Measurements from ENCODE around the gene TRIO. TPM values are rescaled to one million over a fixed set of nuclear protein-coding genes. Genes with fewer than 3 reads are reported as not detected.

Gene TRIO
- total RNA-seq, 3 donors from 2014 or later, result 4.6 to 6.6 (median 5.7) TPM

DNA sequence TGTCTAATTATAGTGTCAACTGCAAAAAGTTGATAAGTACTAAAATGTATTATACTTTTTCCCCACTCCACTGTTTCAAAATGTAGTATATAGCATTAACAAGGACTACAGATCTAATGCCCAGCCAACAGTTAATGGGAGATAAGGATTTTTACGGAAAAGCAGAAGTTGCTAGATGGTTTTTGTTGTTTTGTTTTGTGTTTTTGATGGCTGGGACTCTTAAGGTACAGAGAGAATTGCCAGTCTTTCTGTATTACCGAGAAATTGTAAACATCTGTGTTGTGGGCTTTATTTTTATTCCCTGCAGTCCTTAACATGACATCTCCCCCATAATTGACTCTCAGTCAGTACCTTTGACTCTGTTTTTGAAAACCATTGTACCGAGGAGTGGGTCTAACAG, 44.0 kb downstream of the TRIO start:
- no peak overlapping the region for H3K4me3 Mint-ChIP-seq
- H3K27me3 Mint-ChIP-seq (ENCODE audit: low read depth), result peaks cover 4% of the 10 kb centered on the region
- no peaks in the 10 kb centered on the region for H3K4me1 Mint-ChIP-seq (ENCODE audit: low read depth)
- H3K9me3 Mint-ChIP-seq, result no peaks in the 10 kb centered on the region
- DNase-seq (no peak), ATAC-seq (no peak)
- H3K36me3 Mint-ChIP-seq (ENCODE audit: insufficient read depth), result no peaks in the 10 kb centered on the region

- Mint-ChIP-seq H3K4me3 (no peak overlapping the region), H3K9me3 (no peaks in the 10 kb centered on the region), H3K27me3 (ENCODE audit: low read depth) (peaks cover 4% of the 10 kb centered on the region), H3K4me1 (ENCODE audit: low read depth) (no peaks in the 10 kb centered on the region), H3K36me3 (ENCODE audit: insufficient read depth) (no peaks in the 10 kb centered on the region)
- ATAC-seq (no peak), DNase-seq (no peak)
These were observed 44.5 kb downstream of the TRIO start for GRCh38 chr5:14187660-14188059.

GRCh38 chr5:14188778-14189177, 45.6 kb downstream of the TRIO start:
- H3K9me3 Mint-ChIP-seq, result no peaks in the 10 kb centered on the region
- no peak for ATAC-seq
- no peak overlapping the region for H3K4me3 Mint-ChIP-seq
- H3K36me3 Mint-ChIP-seq (ENCODE audit: insufficient read depth), result no peaks in the 10 kb centered on the region
- H3K4me1 Mint-ChIP-seq (ENCODE audit: low read depth), result no peaks in the 10 kb centered on the region
- H3K27me3 Mint-ChIP-seq (ENCODE audit: low read depth), result peaks cover 4% of the 10 kb centered on the region
- DNase-seq, result no peak

- ATAC-seq (no peak), DNase-seq (no peak)
- no peak overlapping the region for H3K4me3 Mint-ChIP-seq
- peaks cover 4% of the 10 kb centered on the region for H3K27me3 Mint-ChIP-seq (ENCODE audit: low read depth)
- H3K9me3 Mint-ChIP-seq, result no peaks in the 10 kb centered on the region
- H3K36me3 Mint-ChIP-seq (ENCODE audit: insufficient read depth), result no peaks in the 10 kb centered on the region
- H3K4me1 Mint-ChIP-seq (ENCODE audit: low read depth), result no peaks in the 10 kb centered on the region
These were observed 46.5 kb downstream of the TRIO start for GRCh38 chr5:14189680-14190079.

GRCh38 chr5:14190194-14191164, 47.3 kb downstream of the TRIO start:
- Mint-ChIP-seq H3K4me1 (ENCODE audit: low read depth) (no peaks in the 10 kb centered on the region), H3K9me3 (no peaks in the 10 kb centered on the region), H3K4me3 (no peak overlapping the region), H3K27me3 (ENCODE audit: low read depth) (peaks cover 4% of the 10 kb centered on the region), H3K36me3 (ENCODE audit: insufficient read depth) (no peaks in the 10 kb centered on the region)
- ATAC-seq (peak in 1 of 2 donors; percentile 32), DNase-seq (no peak)

DNA sequence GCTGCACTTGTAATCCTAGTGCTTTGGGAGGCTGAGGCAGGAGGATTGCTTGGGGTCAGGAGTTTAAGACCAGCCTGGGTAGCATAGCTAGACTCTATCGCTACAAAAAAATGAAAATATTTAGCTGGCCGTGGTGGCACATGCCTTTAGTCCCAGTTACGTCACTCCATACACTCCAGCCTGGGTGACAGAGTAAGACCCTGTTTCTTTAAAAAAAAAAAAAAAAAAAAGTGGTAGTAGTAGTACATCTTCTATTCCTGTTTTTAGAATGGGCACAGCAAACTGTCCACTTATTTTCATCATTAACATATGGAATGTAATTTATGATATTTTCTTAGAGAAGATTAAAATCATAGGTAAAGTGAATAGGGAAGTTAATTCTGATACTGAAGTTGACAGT, 48.2 kb downstream of the TRIO start:
- Mint-ChIP-seq H3K27me3 (ENCODE audit: low read depth) (peaks cover 4% of the 10 kb centered on the region), H3K4me1 (ENCODE audit: low read depth) (no peaks in the 10 kb centered on the region), H3K36me3 (ENCODE audit: insufficient read depth) (no peaks in the 10 kb centered on the region), H3K4me3 (no peak overlapping the region), H3K9me3 (no peaks in the 10 kb centered on the region)
- DNase-seq (no peak), ATAC-seq (no peak)

- H3K4me1 Mint-ChIP-seq (ENCODE audit: low read depth), result no peaks in the 10 kb centered on the region
- H3K9me3 Mint-ChIP-seq, result no peaks in the 10 kb centered on the region
- DNase-seq, result no peak
- peaks cover 3% of the 10 kb centered on the region for H3K27me3 Mint-ChIP-seq (ENCODE audit: low read depth)
- no peak for ATAC-seq
- no peaks in the 10 kb centered on the region for H3K36me3 Mint-ChIP-seq (ENCODE audit: insufficient read depth)
- no peak overlapping the region for H3K4me3 Mint-ChIP-seq
These were observed 50.4 kb downstream of the TRIO start for GRCh38 chr5:14193496-14193895.

DNA sequence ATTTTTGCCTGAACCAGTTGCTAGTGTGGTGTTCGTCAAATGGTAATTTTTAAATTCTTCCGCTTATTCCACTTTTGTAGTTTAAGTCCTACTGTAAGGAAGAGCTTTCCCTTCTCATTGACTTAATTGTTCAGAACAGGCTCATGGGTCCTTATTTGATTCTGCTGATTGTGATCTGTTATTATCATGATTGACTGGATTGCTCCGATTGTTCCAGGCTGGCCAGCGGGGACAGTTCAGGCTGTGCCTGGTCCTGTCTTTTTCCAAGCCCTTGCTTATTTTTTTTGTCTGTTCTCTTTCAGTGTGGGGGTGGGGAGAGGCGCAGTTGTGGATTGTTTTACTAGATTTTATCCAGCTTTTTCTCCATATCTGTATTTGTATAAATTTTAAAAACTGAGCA, 52.4 kb downstream of the TRIO start:
- Mint-ChIP-seq H3K4me1 (ENCODE audit: low read depth) (no peaks in the 10 kb centered on the region), H3K9me3 (no peaks in the 10 kb centered on the region), H3K36me3 (ENCODE audit: insufficient read depth) (no peaks in the 10 kb centered on the region), H3K4me3 (no peak overlapping the region), H3K27me3 (ENCODE audit: low read depth) (peaks cover 3% of the 10 kb centered on the region)
- ATAC-seq, result no peak
- DNase-seq, result no peak

DNA sequence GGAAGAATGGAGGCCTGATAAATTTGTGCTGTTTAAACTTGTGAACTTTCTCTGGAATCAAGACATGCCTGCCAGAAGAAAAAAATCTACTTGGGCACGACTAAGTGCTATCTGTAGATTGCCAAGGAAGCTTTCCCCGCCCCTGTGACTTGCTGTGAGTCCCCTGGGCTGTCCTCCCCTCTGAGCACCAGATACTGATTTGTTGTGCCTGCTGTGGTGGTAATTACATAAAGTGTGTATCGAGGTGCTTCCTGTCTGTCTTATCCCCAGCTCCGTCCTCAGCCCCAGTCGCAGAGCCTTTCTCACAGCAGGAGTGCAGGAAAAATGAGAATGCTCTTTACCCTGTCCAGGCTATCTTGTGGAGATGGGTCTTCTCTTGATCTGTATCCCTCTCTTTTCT, 53.9 kb downstream of the TRIO start:
- ATAC-seq, result no peak
- Mint-ChIP-seq H3K27me3 (ENCODE audit: low read depth) (peaks cover 3% of the 10 kb centered on the region), H3K4me3 (no peak overlapping the region), H3K4me1 (ENCODE audit: low read depth) (no peaks in the 10 kb centered on the region), H3K9me3 (no peaks in the 10 kb centered on the region), H3K36me3 (ENCODE audit: insufficient read depth) (no peaks in the 10 kb centered on the region)
- no peak for DNase-seq

GRCh38 chr5:14199902-14200301, 56.8 kb downstream of the TRIO start:
- Mint-ChIP-seq H3K4me1 (ENCODE audit: low read depth) (peaks cover under 1% of the 10 kb centered on the region), H3K4me3 (no peak overlapping the region), H3K9me3 (no peaks in the 10 kb centered on the region), H3K36me3 (ENCODE audit: insufficient read depth) (no peaks in the 10 kb centered on the region), H3K27me3 (ENCODE audit: low read depth) (peaks cover 5% of the 10 kb centered on the region)
- no peak for DNase-seq
- no peak for ATAC-seq

DNA sequence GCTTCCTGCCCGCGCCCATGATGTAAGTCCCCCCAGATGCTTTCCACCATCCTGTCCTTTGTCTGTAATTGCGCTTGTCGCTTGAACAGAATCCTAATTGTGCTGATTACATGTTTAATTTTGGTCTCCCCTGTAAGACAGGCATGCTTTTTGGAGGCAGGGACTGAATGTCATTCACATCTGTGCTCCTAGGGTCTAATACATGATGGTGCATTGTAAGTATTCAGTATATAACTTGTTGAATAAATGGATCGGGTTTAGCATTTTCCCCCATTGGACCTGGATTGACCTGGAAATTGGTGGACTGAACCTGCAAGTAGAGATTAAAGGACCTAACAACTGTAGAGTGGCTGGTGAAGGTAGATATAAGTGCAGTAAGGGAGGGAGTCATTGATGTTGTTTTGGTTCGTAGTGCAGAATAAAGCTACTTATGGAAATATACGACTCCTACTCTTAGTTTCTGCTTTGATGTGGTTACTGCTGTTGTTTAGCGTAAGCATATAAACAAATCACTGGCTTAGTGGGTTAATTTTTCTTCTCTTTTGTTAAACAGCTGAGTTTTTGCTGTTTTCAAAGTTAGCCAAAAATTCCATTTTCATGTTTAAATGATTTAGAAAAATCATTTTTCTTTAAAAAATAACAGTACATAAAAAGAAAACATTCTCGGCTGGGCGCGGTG, 57.3 kb downstream of the TRIO start:
- Mint-ChIP-seq H3K36me3 (ENCODE audit: insufficient read depth) (no peaks in the 10 kb centered on the region), H3K9me3 (no peaks in the 10 kb centered on the region), H3K27me3 (ENCODE audit: low read depth) (peaks cover 5% of the 10 kb centered on the region), H3K4me3 (no peak overlapping the region), H3K4me1 (ENCODE audit: low read depth) (peaks cover 1% of the 10 kb centered on the region)
- DNase-seq, result no peak
- no peak for ATAC-seq

DNA sequence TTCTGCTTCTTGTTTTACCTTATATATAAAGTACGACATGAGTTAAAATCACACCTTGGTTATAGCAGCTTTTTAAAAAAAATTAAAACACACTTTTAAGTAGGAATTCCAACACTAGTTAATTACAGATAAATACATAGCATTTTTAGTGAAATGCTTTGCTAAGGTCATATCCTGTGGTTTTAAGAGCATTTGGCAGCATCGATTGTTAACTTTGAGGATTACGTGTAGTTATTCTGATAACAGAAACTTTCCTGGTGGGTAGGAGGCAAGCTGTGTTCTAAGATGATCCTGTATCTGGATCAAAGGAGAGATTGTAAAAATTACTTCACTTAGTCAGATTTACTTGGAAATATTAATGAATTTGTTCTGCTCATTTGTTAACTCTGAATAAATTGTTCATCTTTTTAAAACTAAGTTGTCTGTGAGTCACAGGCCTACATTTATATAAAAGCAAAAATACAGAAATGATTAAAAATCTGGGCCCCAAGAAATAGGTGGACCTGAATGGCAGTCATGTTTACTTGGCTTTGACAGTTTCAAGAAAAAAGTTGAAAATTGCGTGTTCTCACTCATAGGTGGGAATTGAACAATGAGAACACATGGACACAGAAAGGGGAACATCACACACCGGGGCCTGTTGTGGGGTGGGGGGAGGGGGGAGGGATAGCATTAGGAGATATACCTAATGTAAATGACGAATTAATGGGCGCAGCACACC, 58.3 kb downstream of the TRIO start:
- DNase-seq, result no peak
- Mint-ChIP-seq H3K4me3 (no peak overlapping the region), H3K36me3 (ENCODE audit: insufficient read depth) (no peaks in the 10 kb centered on the region), H3K4me1 (ENCODE audit: low read depth) (peaks cover 1% of the 10 kb centered on the region), H3K27me3 (ENCODE audit: low read depth) (peaks cover 5% of the 10 kb centered on the region), H3K9me3 (no peaks in the 10 kb centered on the region)
- ATAC-seq, result no peak

DNA sequence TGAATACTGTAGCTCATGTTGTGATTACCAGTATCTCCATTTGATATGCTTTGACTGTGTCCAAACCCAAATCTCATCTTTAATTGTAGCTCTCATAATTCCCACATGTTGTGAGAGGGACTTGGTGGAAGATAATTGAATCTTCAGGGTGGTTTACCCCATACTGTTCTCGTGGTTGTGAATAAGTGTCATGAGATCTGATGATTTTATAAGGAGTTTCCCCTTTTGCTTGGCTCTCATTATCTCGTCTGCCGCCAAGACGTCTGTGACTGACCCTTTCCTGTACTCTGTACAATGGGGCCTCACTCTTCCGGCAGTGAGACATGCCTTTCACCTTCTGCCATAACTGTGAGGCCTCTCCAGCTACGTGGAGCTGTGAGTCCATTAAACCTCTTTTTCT, 59.3 kb downstream of the TRIO start:
- no peaks in the 10 kb centered on the region for H3K36me3 Mint-ChIP-seq (ENCODE audit: insufficient read depth)
- peaks cover 2% of the 10 kb centered on the region for H3K4me1 Mint-ChIP-seq (ENCODE audit: low read depth)
- peaks cover 2% of the 10 kb centered on the region for H3K27me3 Mint-ChIP-seq (ENCODE audit: low read depth)
- DNase-seq (no peak), ATAC-seq (no peak)
- no peaks in the 10 kb centered on the region for H3K9me3 Mint-ChIP-seq
- H3K4me3 Mint-ChIP-seq, result no peak overlapping the region

DNA sequence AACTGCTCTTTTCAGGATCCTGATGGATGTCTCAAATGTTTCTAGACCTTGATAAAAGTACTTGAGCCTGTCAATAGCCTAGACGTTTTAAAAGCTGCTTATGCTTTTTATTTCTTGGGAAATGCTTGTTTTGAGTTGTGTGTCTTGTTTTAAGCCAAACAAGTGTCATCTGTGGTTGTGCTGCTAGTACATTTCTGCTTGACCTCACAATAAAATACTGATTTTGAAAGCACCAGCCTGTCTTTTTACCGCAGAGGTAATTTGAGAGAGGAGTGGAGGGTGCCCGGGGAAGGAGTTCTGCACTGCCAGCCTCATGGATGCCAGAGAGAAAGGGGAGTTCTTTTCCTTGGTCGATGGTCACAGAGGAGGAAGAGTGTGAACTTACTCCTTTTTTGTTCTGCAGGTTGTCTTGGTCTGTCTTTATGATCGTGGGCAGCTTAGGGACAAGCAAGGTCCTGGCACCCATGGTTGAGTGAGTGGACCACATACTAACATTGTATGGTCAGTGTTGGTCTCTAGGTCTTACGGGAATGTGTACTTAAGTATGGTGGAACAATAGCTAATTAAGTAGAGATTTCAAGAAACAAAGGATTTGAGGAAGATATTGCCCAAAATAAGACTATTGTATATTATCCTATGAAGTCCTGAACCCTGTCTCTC, 61.0 kb downstream of the TRIO start:
- DNase-seq (no peak), ATAC-seq (no peak)
- Mint-ChIP-seq H3K36me3 (ENCODE audit: insufficient read depth) (no peaks in the 10 kb centered on the region), H3K9me3 (no peaks in the 10 kb centered on the region), H3K4me1 (ENCODE audit: low read depth) (peaks cover 8% of the 10 kb centered on the region), H3K27me3 (ENCODE audit: low read depth) (peaks cover 2% of the 10 kb centered on the region), H3K4me3 (no peak overlapping the region)

Data from activated T-cell treated with anti-CD3 and anti-CD28 coated beads, Interleukin-2, amount 50 U/mL, for 4 hours (primary cell).